Duodenal mucosa (tissue), 2 donors: ENCODE results near the gene MAST3.

Experiments used
- H3K27ac ChIP-seq: one replicate; pipeline ENCODE4 v1.7.0; 2013; ENCODE audit warnings: low read depth, low read length
- H3K27me3 ChIP-seq, 2 donors: one replicate each; pipeline ENCODE4 v1.7.0; 2013; ENCODE audit warnings: low read length in 2 of 2, control low read depth in 1 of 2; ENCODE audit not compliant: insufficient read depth in 2 of 2, control insufficient read depth in 1 of 2
- H3K36me3 ChIP-seq, 2 donors: one replicate each; pipeline ENCODE4 v1.7.0; 2013; ENCODE audit warnings: low read length in 2 of 2, control low read depth in 1 of 2; ENCODE audit not compliant: insufficient read depth in 2 of 2, control insufficient read depth in 1 of 2
- H3K4me1 ChIP-seq, 2 donors: one replicate each; pipeline ENCODE4 v1.7.0; 2013; ENCODE audit warnings: low read length in 2 of 2, control low read depth in 1 of 2; ENCODE audit not compliant: insufficient read depth in 2 of 2, control insufficient read depth in 1 of 2
- H3K4me3 ChIP-seq, 2 donors: one replicate each; pipeline ENCODE4 v1.7.0; 2013; ENCODE audit warnings: low read length in 2 of 2, low read depth in 1 of 2
- H3K9ac ChIP-seq, 2 donors: one replicate each; pipeline ENCODE4 v1.7.0; 2013; ENCODE audit warnings: low read length in 2 of 2, low read depth in 1 of 2
- H3K9me3 ChIP-seq, 2 donors: one replicate each; pipeline ENCODE4 v1.7.0; 2013; ENCODE audit warnings: low read length in 2 of 2, control low read depth in 1 of 2; ENCODE audit not compliant: control insufficient read depth in 1 of 2

MAST3 gene

DNA sequence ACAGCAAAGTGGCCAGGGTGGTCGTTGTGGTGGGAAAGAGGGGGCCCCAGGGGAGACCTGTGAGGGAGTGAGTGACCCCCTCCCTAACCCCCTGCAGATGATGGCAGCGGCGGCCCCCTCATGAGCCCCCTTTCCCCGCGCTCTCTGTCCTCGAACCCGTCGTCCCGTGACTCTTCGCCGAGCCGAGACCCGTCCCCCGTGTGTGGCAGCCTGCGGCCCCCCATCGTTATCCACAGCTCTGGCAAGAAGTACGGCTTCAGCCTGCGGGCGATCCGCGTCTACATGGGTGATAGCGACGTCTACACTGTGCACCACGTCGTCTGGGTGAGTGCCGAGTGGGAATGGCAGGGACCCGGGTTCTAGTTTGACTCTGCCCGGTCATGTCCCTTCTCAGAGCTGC lies 47.3 kb downstream of the MAST3 start:
- peaks cover 38 to 62% of the 10 kb centered on the region in 2 donors for H3K36me3 ChIP-seq
- H3K9ac ChIP-seq, result no peak overlapping the region
- H3K4me1 ChIP-seq, result no peaks in the 10 kb centered on the region
- H3K9me3 ChIP-seq, result no peaks in the 10 kb centered on the region
- no peak overlapping the region for H3K27ac ChIP-seq
- H3K4me3 ChIP-seq, result no peak overlapping the region
- H3K27me3 ChIP-seq, result no peaks in the 10 kb centered on the region

DNA sequence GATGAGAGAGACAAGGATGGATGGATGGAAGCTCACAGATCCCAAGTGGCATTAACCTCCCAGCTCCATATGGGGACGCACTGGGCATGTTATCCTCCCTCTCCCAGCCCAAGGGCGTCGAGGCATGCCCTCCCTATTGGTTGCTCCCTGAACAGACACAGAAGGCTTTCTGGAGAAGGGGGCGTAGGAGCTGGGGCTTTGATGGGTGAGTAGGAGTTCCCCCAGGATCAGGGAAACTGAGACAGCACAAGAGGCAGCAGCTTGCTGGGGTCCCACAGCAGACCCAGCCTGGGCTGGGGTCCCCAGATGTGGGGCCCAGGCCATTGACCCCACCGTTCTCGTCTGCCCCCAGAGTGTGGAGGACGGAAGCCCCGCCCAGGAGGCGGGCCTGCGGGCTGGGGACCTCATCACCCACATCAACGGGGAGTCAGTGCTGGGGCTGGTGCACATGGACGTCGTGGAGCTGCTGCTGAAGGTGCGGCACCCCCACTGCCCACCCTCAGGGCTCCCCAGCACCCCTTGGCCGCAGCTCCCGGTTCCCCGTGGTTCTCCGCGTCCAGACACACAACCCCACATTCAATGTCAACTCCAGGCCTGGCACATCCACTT lies 47.9 kb downstream of the MAST3 start:
- H3K4me3 ChIP-seq, result no peak overlapping the region
- no peaks in the 10 kb centered on the region for H3K9me3 ChIP-seq
- H3K4me1 ChIP-seq, result no peaks in the 10 kb centered on the region
- no peaks in the 10 kb centered on the region for H3K27me3 ChIP-seq
- peaks cover 38 to 57% of the 10 kb centered on the region in 2 donors for H3K36me3 ChIP-seq
- H3K27ac ChIP-seq, result no peak overlapping the region
- H3K9ac ChIP-seq, result no peak overlapping the region

GRCh38 chr19:18147396-18147795 lies 49.8 kb downstream of the MAST3 start:
- Histone ChIP-seq H3K27ac (no peak overlapping the region), H3K4me3 (no peak overlapping the region), H3K4me1 (peaks cover 7 to 8% of the 10 kb centered on the region in 2 donors), H3K9ac (no peak overlapping the region), H3K36me3 (peaks cover 29 to 51% of the 10 kb centered on the region in 2 donors), H3K27me3 (no peaks in the 10 kb centered on the region), H3K9me3 (no peaks in the 10 kb centered on the region)

DNA sequence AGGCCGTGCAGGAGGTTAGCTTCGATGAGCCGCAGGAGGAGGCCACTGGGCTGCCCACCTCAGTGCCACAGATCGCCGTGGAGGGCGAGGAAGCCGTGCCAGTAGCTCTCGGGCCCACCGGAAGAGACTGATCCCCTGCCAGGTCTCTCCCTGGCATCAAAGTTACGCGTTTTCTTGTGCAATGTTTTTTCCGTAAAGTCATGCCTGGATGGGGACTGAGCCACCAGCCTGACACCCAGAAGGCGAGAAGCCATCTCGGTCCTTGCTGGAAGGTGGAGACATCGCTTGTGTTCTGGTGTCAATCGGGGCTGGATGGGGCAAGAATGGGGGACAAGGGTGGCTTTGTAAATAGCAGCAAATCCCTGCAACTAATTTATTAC lies 52.0 kb downstream of the MAST3 start:
- no peak overlapping the region for H3K9ac ChIP-seq

DNA sequence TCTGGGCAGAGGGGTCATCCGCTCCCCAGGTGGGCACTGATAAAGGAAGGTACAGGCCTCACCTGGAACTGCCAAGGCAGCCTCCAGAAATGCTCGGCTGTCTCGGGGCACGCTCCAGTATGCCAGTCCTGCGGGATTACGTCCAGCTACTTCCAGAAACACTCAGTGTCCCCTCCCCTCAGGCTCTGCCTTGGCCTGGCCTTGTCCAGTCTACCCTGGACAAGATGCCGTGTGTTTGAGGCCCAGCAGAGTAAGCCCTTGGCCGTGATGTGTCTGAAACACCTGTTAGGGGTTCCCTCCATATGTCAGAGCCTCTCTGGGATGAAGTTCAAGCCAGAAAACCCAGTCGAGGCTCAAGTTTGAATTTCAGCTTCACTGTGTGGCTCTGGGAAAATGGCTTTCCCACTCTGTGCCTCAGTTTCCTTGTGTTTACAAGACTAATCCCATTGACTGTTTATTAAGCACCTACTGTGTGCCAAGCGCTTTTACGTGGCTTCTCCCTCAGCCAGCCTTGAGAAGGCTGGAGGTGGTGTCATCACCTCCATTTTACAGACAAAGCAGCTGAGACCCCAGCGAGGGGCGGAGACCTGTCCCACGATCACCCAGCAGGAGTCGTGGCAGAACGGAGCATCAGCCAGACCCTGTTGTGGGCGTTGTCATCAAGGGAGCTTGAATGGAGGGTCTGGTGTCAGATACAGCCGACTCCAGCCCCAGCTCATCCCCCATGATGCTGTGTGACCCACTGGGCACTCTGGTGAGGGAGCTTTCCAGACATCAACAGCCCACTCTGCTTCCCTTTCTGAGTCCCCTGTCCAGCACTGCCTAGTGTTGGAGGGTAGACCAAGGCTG lies 53.4 kb downstream of the MAST3 start:
- Histone ChIP-seq H3K4me3 (no peak overlapping the region), H3K27ac (no peak overlapping the region), H3K9ac (peak overlapping the region in 1 of 2 donors; percentile 83), H3K9me3 (no peaks in the 10 kb centered on the region), H3K4me1 (peaks cover 18 to 25% of the 10 kb centered on the region in 2 donors), H3K36me3 (peaks cover under 1 to 29% of the 10 kb centered on the region in 2 donors), H3K27me3 (no peaks in the 10 kb centered on the region)

More for the DNA sequence above, 52.0 kb downstream of the MAST3 start:
- Histone ChIP-seq H3K27me3 (no peaks in the 10 kb centered on the region), H3K9me3 (no peaks in the 10 kb centered on the region), H3K36me3 (peaks cover 14 to 37% of the 10 kb centered on the region in 2 donors), H3K4me1 (peaks cover 16 to 17% of the 10 kb centered on the region in 2 donors), H3K4me3 (no peak overlapping the region), H3K27ac (no peak overlapping the region)

GRCh38 chr19:18152442-18152816 lies 54.9 kb downstream of the MAST3 start:
- Histone ChIP-seq H3K27me3 (no peaks in the 10 kb centered on the region), H3K36me3 (peaks cover 0 to 17% of the 10 kb centered on the region in 2 donors), H3K9ac (peak overlapping the region; percentile 83 to 93), H3K4me1 (peaks cover 33 to 39% of the 10 kb centered on the region in 2 donors), H3K9me3 (no peaks in the 10 kb centered on the region), H3K4me3 (peak overlapping the region; percentile 82), H3K27ac (peak overlapping the region; percentile 93)

GRCh38 chr19:18152817-18153555 lies 55.4 kb downstream of the MAST3 start, which contains the start of gene PIK3R2:
Gene PIK3R2 (plus strand): TSS chr19:18153163. CDS start chr19:18155880, 2,717 bp downstream.
- H3K4me3 ChIP-seq, result peak within 1 kb of the TSS; percentile 83 to 90
- H3K9ac ChIP-seq, result peak within 1 kb of the TSS; percentile 88 to 93
- peak within 1 kb of the TSS; percentile 93 for H3K27ac ChIP-seq
- H3K4me1 ChIP-seq, result peaks cover 36 to 41% of the 10 kb centered on the region in 2 donors
- no peaks in the 10 kb centered on the region for H3K27me3 ChIP-seq
- H3K36me3 ChIP-seq, result peaks cover 0 to 15% of the 10 kb centered on the region in 2 donors
- no peaks in the 10 kb centered on the region for H3K9me3 ChIP-seq

DNA sequence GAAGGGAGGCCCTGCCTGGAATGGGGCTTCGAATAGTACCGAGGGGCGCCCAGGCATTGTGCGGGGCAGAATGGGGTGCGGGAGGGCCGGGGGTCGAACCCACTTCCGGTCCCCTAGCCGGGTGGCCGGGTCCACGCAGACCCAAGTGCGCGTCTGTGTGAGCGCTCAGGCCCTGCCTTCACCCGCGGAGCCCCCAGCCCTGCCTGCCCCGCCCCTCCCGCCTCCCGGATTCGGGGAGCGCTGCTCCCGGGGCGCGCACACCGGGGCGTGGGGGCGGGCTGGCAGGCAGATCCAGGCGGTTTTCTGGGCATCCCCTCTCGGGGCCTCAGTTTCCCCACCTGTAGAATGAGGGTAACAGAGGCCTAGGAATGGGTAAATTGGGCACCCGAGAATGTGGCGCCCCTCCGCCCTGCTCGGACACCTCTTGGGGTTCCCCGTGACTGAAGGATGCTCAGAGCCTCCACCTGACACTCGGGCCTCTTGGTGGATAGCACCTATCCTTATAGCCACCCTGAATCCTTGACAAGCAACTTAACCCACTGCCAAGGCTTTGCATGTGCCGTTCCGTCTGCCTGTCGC lies 56.1 kb downstream of the MAST3 start:
- H3K27me3 ChIP-seq, result no peaks in the 10 kb centered on the region
- H3K27ac ChIP-seq, result peak overlapping the region; percentile 61
- no peaks in the 10 kb centered on the region for H3K9me3 ChIP-seq
- H3K4me3 ChIP-seq, result peak overlapping the region; percentile 83 to 90
- peak overlapping the region; percentile 65 to 88 for H3K9ac ChIP-seq
- peaks cover 0 to 15% of the 10 kb centered on the region in 2 donors for H3K36me3 ChIP-seq
- peaks cover 36 to 41% of the 10 kb centered on the region in 2 donors for H3K4me1 ChIP-seq

- peaks cover 0 to 12% of the 10 kb centered on the region in 2 donors for H3K36me3 ChIP-seq
- H3K4me1 ChIP-seq, result peaks cover 36 to 42% of the 10 kb centered on the region in 2 donors
- H3K9ac ChIP-seq, result peak overlapping the region; percentile 32 to 33
- no peaks in the 10 kb centered on the region for H3K9me3 ChIP-seq
- H3K27me3 ChIP-seq, result no peaks in the 10 kb centered on the region
- no peak overlapping the region for H3K27ac ChIP-seq
- H3K4me3 ChIP-seq, result peak overlapping the region; percentile 10 to 40
Observed at GRCh38 chr19:18155095-18156087, 57.8 kb downstream of the MAST3 start.
